Stimulated activated CD4-positive, alpha-beta T cell treated with anti-CD3 and anti-CD28 coated beads, Interleukin-12 subunit alpha, Interleukin-12 subunit beta, amount 100 ng/mL, for 48 hours (primary cell): ENCODE data around the gene GSAP.
A peak's percentile ranks its signal among the peaks of the same experiment; 100 is the strongest.
"Not testable (repeated sequence)": the region's sequence is repeated elsewhere in the genome, so short reads cannot be mapped to it uniquely, and the experiment has no call there.

Experiments used
- DNase-seq, 3 donors: peaks; one replicate each; pipeline ENCODE4 v3.0.0-alpha.2; 2020; ENCODE audit warnings: low read depth in 2 of 3, low spot score in 1 of 3

The GSAP gene

GRCh38 chr7:77360969-77361368 is 55.2 kb downstream of the GSAP start:
- no peak for DNase-seq

- no peak for DNase-seq
These were observed 56.0 kb downstream of the GSAP start for GRCh38 chr7:77360104-77360503.

GRCh38 chr7:77359599-77359998 is 56.5 kb downstream of the GSAP start:
- DNase-seq, result no peak

- no peak for DNase-seq
These were observed 61.2 kb downstream of the GSAP start for GRCh38 chr7:77354914-77355313.

GRCh38 chr7:77354484-77354883 is 61.7 kb downstream of the GSAP start:
- DNase-seq, result no peak

- DNase-seq, result no peak
These were observed 62.2 kb downstream of the GSAP start for GRCh38 chr7:77353911-77354310.

GRCh38 chr7:77353407-77353721 is 62.8 kb downstream of the GSAP start:
- DNase-seq, result no peak

- DNase-seq, result no peak
These were observed 63.3 kb downstream of the GSAP start for GRCh38 chr7:77352665-77353406.

GRCh38 chr7:77351539-77352004 is 64.6 kb downstream of the GSAP start:
- DNase-seq, result peak in 2 of 3 donors; percentile 25 to 34

- DNase-seq, result no peak
These were observed 67.0 kb downstream of the GSAP start for GRCh38 chr7:77349141-77349540.

GRCh38 chr7:77348371-77348813 is 67.8 kb downstream of the GSAP start:
- DNase-seq, result no peak

GRCh38 chr7:77346441-77346840 is 69.7 kb downstream of the GSAP start:
- DNase-seq, result no peak

- not testable (repeated sequence) for DNase-seq
These were observed 70.7 kb downstream of the GSAP start for GRCh38 chr7:77345426-77345825.

GRCh38 chr7:77339726-77340125 is 76.4 kb downstream of the GSAP start:
- no peak for DNase-seq

GRCh38 chr7:77338883-77339629 is 77.1 kb downstream of the GSAP start:
- no peak for DNase-seq

- DNase-seq, result no peak
These were observed 77.9 kb downstream of the GSAP start for GRCh38 chr7:77338260-77338659.

- DNase-seq, result no peak
These were observed 78.6 kb downstream of the GSAP start for GRCh38 chr7:77337456-77337990.

- no peak for DNase-seq
These were observed 80.6 kb downstream of the GSAP start for GRCh38 chr7:77335581-77335980.

GRCh38 chr7:77334039-77334438 is 82.1 kb downstream of the GSAP start:
- DNase-seq, result not testable (repeated sequence)

GRCh38 chr7:77331938-77332695 is 84.0 kb downstream of the GSAP start:
- peak; percentile 39 to 62 (median 41) for DNase-seq

- DNase-seq, result peak in 1 of 3 donors; percentile 27
These were observed 85.8 kb downstream of the GSAP start for GRCh38 chr7:77330169-77330882.
